IMR-90 (cell line): ENCODE results near the gene VWA8. TPM values are rescaled to one million over a fixed set of nuclear protein-coding genes. Genes with fewer than 3 reads are reported as not detected.
A peak's percentile ranks its signal among the peaks of the same experiment; 100 is the strongest.

Source experiments
- ATAC-seq: fragments of 200-7000 bp; cut with Tn5 transposase; 2 replicates; pipeline ENCODE4 v1.9.1; 2020; ENCODE audit warnings: low read depth, mild to moderate bottlenecking, moderate library complexity
- BruUV-seq: library from RNA; stranded (reverse); fragments of 400-500 nt; replicated peaks from 2 replicates; lab custom pipeline; 2021; lab: Mats Ljungman, UMichigan
- CTCF ChIA-PET: fragments of 300-600 bp; formaldehyde crosslinking; extraction: SDS; loops from one replicate; lab custom pipeline; 2021; ENCODE audit warnings: antibody characterized with exemption; lab: Yijun Ruan, JAX
- POLR2A ChIA-PET: fragments of 300-600 bp; sonication (Branson Sonifier 250); formaldehyde crosslinking; loops from one replicate; lab custom pipeline; 2022; ENCODE audit warnings: antibody characterized with exemption; ENCODE audit not compliant: unreplicated experiment; lab: Charles Lee
- DNase-seq: peaks from one replicate; pipeline ENCODE4 v3.0.0; 2013
- H2AFZ ChIP-seq: replicated peaks from 2 replicates; pipeline ENCODE3; 2013; ENCODE audit warnings: low read length, mild to moderate bottlenecking; ENCODE audit not compliant: poor library complexity
- H2AK5ac ChIP-seq: 2 replicates; pipeline ENCODE4 v1.6.1; 2013; ENCODE audit warnings: low read depth, low read length, inconsistent platforms
- H2AK9ac ChIP-seq: replicated peaks from 2 replicates; pipeline ENCODE3; 2013; ENCODE audit warnings: mild to moderate bottlenecking, low read depth, low read length, moderate library complexity; ENCODE audit not compliant: poor library complexity
- H2BK120ac ChIP-seq: 2 replicates; pipeline ENCODE4 v1.6.1; 2013; ENCODE audit warnings: low read depth, low read length, inconsistent platforms
- H2BK15ac ChIP-seq: 3 replicates; pipeline ENCODE4 v1.6.1; 2013; ENCODE audit warnings: low read depth, low read length, inconsistent platforms
- H2BK20ac ChIP-seq: 2 replicates; pipeline ENCODE4 v1.6.1; 2013; ENCODE audit warnings: low read depth, mild to moderate bottlenecking, inconsistent platforms, low read length, moderate library complexity
- H2BK5ac ChIP-seq: 2 replicates; pipeline ENCODE4 v1.6.1; 2013; ENCODE audit warnings: mild to moderate bottlenecking, low read depth, low read length, inconsistent platforms; ENCODE audit not compliant: poor library complexity, severe bottlenecking
- H3K14ac ChIP-seq: replicated peaks from 2 replicates; pipeline ENCODE4 v1.6.1; 2013; ENCODE audit warnings: low read depth, low read length, inconsistent platforms
- H3K18ac ChIP-seq: 2 replicates; pipeline ENCODE4 v1.6.1; 2013; ENCODE audit warnings: low read depth, low read length, control low read depth
- H3K23ac ChIP-seq: 2 replicates; pipeline ENCODE4 v1.6.1; 2013; ENCODE audit warnings: low read depth, low read length, inconsistent platforms
- H3K27ac ChIP-seq: 2 replicates; pipeline ENCODE4 v1.5.1; 2013; ENCODE audit warnings: mild to moderate bottlenecking, control low read depth, low read length; ENCODE audit not compliant: insufficient read depth
- H3K27me3 ChIP-seq: 2 replicates; pipeline ENCODE4 v1.6.1; 2013; ENCODE audit warnings: low read length; ENCODE audit not compliant: control insufficient read depth, insufficient read depth
- H3K36me3 ChIP-seq: 2 replicates; pipeline ENCODE4 v1.6.1; 2013; ENCODE audit warnings: low read length, mixed read lengths; ENCODE audit not compliant: control insufficient read depth, insufficient read depth
- H3K4ac ChIP-seq: 2 replicates; pipeline ENCODE4 v1.6.1; 2013; ENCODE audit warnings: low read depth, low read length, inconsistent platforms
- H3K4me1 ChIP-seq: 2 replicates; pipeline ENCODE4 v1.6.1; 2013; ENCODE audit warnings: low read length, mixed read lengths; ENCODE audit not compliant: control insufficient read depth, insufficient read depth
- H3K4me2 ChIP-seq: 2 replicates; pipeline ENCODE4 v1.6.1; 2013; ENCODE audit warnings: low read depth, mild to moderate bottlenecking, control low read depth, low read length, moderate library complexity
- H3K4me3 ChIP-seq: 2 replicates; pipeline ENCODE4 v1.5.1; 2013; ENCODE audit warnings: low read depth, mild to moderate bottlenecking, control low read depth, low read length, moderate library complexity; ENCODE audit not compliant: insufficient read depth
- H3K56ac ChIP-seq: 2 replicates; pipeline ENCODE4 v1.6.1; 2013; ENCODE audit warnings: low read length, inconsistent platforms; ENCODE audit not compliant: insufficient read depth; ENCODE audit errors: extremely low read depth
- H3K79me1 ChIP-seq, 2 experiments: 2 replicates each; pipeline ENCODE4 v1.6.1; 2013; ENCODE audit warnings: low read length in 2 of 2, inconsistent platforms in 1 of 2, low read depth in 1 of 2
- H3K9ac ChIP-seq: 2 replicates; pipeline ENCODE4 v1.6.1; 2013; ENCODE audit warnings: low read depth, low read length, control low read depth
- H3K9me1 ChIP-seq: 2 replicates; pipeline ENCODE4 v1.6.1; 2013; ENCODE audit warnings: low read length, inconsistent platforms; ENCODE audit not compliant: insufficient read depth
- H3K9me3 ChIP-seq: 2 replicates; pipeline ENCODE4 v1.6.1; 2013; ENCODE audit warnings: low read length; ENCODE audit not compliant: control insufficient read depth, insufficient read depth
- H4K20me1 ChIP-seq: 2 replicates; pipeline ENCODE4 v1.6.1; 2013; ENCODE audit warnings: low read length, inconsistent platforms; ENCODE audit not compliant: insufficient read depth
- H4K5ac ChIP-seq: 2 replicates; pipeline ENCODE4 v1.6.1; 2013; ENCODE audit warnings: mild to moderate bottlenecking, low read depth, low read length, control low read depth
- H4K8ac ChIP-seq, 2 experiments: 2 replicates each; pipeline ENCODE4 v1.6.1; 2013; ENCODE audit warnings: low read depth in 2 of 2, low read length in 2 of 2, control low read depth in 1 of 2, inconsistent platforms in 1 of 2
- H4K91ac ChIP-seq: 2 replicates; pipeline ENCODE4 v1.6.1; 2013; ENCODE audit warnings: low read depth, low read length, inconsistent platforms; ENCODE audit not compliant: insufficient read depth
- CEBPB ChIP-seq: IDR thresholded peaks from 2 replicates; pipeline ENCODE4 v1.6.1; 2012; ENCODE audit warnings: low read depth, low read length, improper control_type of control experiment
- FOS ChIP-seq: fragments of 150-350 bp; IDR thresholded peaks from 2 replicates; pipeline ENCODE4 v1.6.1; 2016; ENCODE audit warnings: low read depth, low read length
- MAFK ChIP-seq: IDR thresholded peaks from 2 replicates; pipeline ENCODE4 v1.6.1; 2012; ENCODE audit warnings: low read depth, low read length, improper control_type of control experiment
- MAZ ChIP-seq: IDR thresholded peaks from 2 replicates; pipeline ENCODE4 v1.6.1; 2012; ENCODE audit warnings: low read depth, mild to moderate bottlenecking, low read length, improper control_type of control experiment, moderate library complexity, borderline replicate concordance
- POLR2A ChIP-seq: IDR thresholded peaks from 2 replicates; pipeline ENCODE4 v1.6.1; 2012; ENCODE audit warnings: mild to moderate bottlenecking, low read depth, low read length
- RFX5 ChIP-seq: IDR thresholded peaks from 2 replicates; pipeline ENCODE4 v1.8.0; 2012; ENCODE audit warnings: low read depth, mild to moderate bottlenecking, low read length, moderate library complexity
- SMC3 ChIP-seq: fragments of 150-350 bp; IDR thresholded peaks from 2 replicates; pipeline ENCODE4 v1.6.1; 2016; ENCODE audit warnings: low read depth, mild to moderate bottlenecking, antibody characterized with exemption, low read length, moderate library complexity
- WGBS, 2 experiments: methylation state at CpG; one replicate each; pipeline versions ENCODE4 v1.1.5 to v1.1.7; 2013; ENCODE audit warnings: missing lambda C conversion rate in 2 of 2; ENCODE audit not compliant: insufficient read length in 1 of 2; ENCODE audit errors: extremely low coverage in 2 of 2; 5-methylcytosine and 5-hydroxymethylcytosine counted together
- dilution Hi-C: fragments of 300-500 bp; cut with HindIII; formaldehyde crosslinking; loops from one replicate; pipeline ENCODE4 v1.14.3; 2018; ENCODE audit warnings: low sequenced_read_pairs; ENCODE audit not compliant: unreplicated experiment
- in situ Hi-C: fragments of 300-500 bp; cut with MboI; formaldehyde crosslinking; loops from 3 replicates; pipeline ENCODE4 v1.14.3; 2019; ENCODE audit warnings: low sequenced_read_pairs, inconsistent platforms, mixed read lengths
- intact Hi-C: fragments of 100-400 bp; cut with micrococcal nuclease; formaldehyde crosslinking; loops from 2 replicates; pipeline ENCODE4 v1.10.0; 2022
- polyA plus RNA-seq, 3 experiments: library from polyadenylated mRNA; depleted of rRNA; stranded (reverse); fragments of >200 nt; gene quantifications; 2 replicates each; pipeline ENCODE4 v1.2.3, GENCODE V29; 2012; ENCODE audit warnings: low replicate concordance in 1 of 3
- total RNA-seq: library from RNA; depleted of rRNA; stranded (reverse); fragments of >200 nt; gene quantifications from 2 replicates; pipeline ENCODE4 v1.2.3, GENCODE V29; 2012
- TF ChIP-seq, protein P1 (sequence below): fragments of 150-350 bp; IDR thresholded peaks from 2 replicates; pipeline ENCODE4 v1.6.1; 2017; ENCODE audit warnings: mild to moderate bottlenecking, antibody characterized with exemption, low read length, low read depth

VWA8 gene
- total and polyA plus RNA-seq, 2 of the 4 experiments (the other 2 are of a cell fraction), result 5.9 to 18.3 TPM

GRCh38 chr13:41696163-41697003 lies 264.5 kb downstream of the VWA8 start (continued):
- TF ChIP-seq RFX5, result no peak

DNA sequence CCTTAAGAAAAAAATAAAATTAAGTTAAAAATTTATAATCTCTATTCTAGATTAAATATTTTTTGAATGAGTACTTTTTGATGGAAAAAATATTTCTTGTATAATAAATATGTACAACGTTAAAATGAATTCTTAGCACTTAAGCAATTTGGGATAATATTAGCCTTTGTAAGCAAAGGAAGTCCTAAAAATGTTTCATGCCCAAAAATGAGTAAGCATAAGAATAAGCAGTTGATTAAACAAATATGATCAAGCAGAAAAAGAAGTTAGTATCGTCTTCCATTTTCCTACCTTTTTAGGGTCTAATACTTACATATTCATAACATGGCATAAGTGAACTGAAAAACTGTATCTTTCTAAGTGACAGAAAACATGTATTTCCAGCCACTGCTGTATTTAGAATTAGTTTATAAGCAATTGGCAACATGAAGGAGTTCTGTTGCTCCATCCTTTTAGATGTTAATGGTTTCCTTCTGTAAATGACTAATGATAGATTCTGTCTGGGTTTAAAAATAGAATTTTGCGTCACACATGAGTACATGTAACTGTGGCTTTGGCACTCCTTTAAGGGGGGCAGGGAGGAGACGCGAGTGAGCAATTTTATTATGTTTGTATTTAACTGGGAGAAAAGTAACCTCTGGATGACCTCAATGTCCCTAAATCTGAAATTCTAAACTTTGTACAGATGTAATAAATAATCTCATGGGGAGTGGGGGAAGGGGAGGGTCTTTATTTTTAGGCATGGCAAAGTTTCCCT lies 266.2 kb downstream of the VWA8 start:
- no TSS peak for BruUV-seq
- Histone ChIP-seq H2AK5ac (no peak overlapping the region), H3K4me3 (no peak overlapping the region), H3K56ac (no peak overlapping the region), H3K4me2 (peak overlapping the region; percentile 81), H3K4me1 (peaks cover 7% of the 10 kb centered on the region), H3K27ac (no peak overlapping the region), H3K9me3 (no peaks in the 10 kb centered on the region), H4K20me1 (no peaks in the 10 kb centered on the region), H4K8ac (no peak overlapping the region), H3K9ac (no peak overlapping the region), H3K27me3 (no peaks in the 10 kb centered on the region), H3K36me3 (peaks cover 3% of the 10 kb centered on the region; the same call in 1 of the 2 replicates), H3K9me1 (peaks cover 2% of the 10 kb centered on the region; the same call in 1 of the 2 replicates), H2BK15ac (no peak overlapping the region), H2BK120ac (no peak overlapping the region), H3K18ac (no peak overlapping the region), H2AFZ (no peak overlapping the region), H4K5ac (no peak overlapping the region), H2BK5ac (peak overlapping the region; percentile 83), H2AK9ac (no peak overlapping the region), H4K91ac (no peak overlapping the region), H2BK20ac (no peak overlapping the region), H3K4ac (no peak overlapping the region), H3K23ac (no peak overlapping the region), H3K79me1 (no peaks in the 10 kb centered on the region), H3K14ac (no peak overlapping the region)
- intact Hi-C loops (no loop called here), dilution Hi-C loops (no loop called here), in situ Hi-C loops (no loop called here)
- ATAC-seq (peak; percentile 68), DNase-seq (peak; percentile 95)
- TF ChIP-seq POLR2A, result 0 out of 2 replicates have a peak, but pooled peaks have one; percentile 21
- TF ChIP-seq, protein P1, sequence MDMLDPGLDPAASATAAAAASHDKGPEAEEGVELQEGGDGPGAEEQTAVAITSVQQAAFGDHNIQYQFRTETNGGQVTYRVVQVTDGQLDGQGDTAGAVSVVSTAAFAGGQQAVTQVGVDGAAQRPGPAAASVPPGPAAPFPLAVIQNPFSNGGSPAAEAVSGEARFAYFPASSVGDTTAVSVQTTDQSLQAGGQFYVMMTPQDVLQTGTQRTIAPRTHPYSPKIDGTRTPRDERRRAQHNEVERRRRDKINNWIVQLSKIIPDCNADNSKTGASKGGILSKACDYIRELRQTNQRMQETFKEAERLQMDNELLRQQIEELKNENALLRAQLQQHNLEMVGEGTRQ, result no peak
- TF ChIP-seq MAFK, result 0 out of 2 replicates have a peak, but pooled peaks have one; percentile 2
- TF ChIP-seq CEBPB, result peak; percentile 89
- 0 out of 2 replicates have a peak, but pooled peaks have one; percentile 27 for TF ChIP-seq MAZ
- peak; percentile 84 for TF ChIP-seq FOS
- TF ChIP-seq SMC3, result 0 out of 2 replicates have a peak, but pooled peaks have one; percentile 2
- TF ChIP-seq RFX5, result no peak
- no CpG with 5 or more reads among the region's 5 CpGs for WGBS, 2 experiments
- POLR2A ChIA-PET, result no interaction called here
- CTCF ChIA-PET, result no interaction called here
